RCC 7860 (cell line): ENCODE results near the gene PIK3R6.

Experiments used
- DNase-seq: peaks from one replicate; pipeline ENCODE4 v3.0.0-alpha.2; 2015; ENCODE audit warnings: low spot score
- FAIRE-seq: peaks from 2 replicates; lab custom pipeline; 2012; peaks lifted over from hg19 to GRCh38; lab: Jason Lieb, UNC

PIK3R6 gene

GRCh38 chr17:8875957-8876356 is 8.5 kb upstream of the PIK3R6 start:
- FAIRE-seq (no peak), DNase-seq (no peak)

GRCh38 chr17:8875436-8875835 is 8.0 kb upstream of the PIK3R6 start:
- DNase-seq (no peak), FAIRE-seq (no peak)

GRCh38 chr17:8873801-8874715 is 6.6 kb upstream of the PIK3R6 start:
- no peak for DNase-seq
- FAIRE-seq: no peak

- FAIRE-seq (no peak), DNase-seq (no peak)
These were observed 5.4 kb upstream of the PIK3R6 start for GRCh38 chr17:8872705-8873435.

GRCh38 chr17:8872036-8872704 is 4.7 kb upstream of the PIK3R6 start:
- FAIRE-seq (no peak), DNase-seq (no peak)

- FAIRE-seq: no peak
These were observed 3.7 kb upstream of the PIK3R6 start for GRCh38 chr17:8871081-8871581.

GRCh38 chr17:8870406-8871040 is 3.0 kb upstream of the PIK3R6 start:
- DNase-seq (no peak), FAIRE-seq (no peak)

More at GRCh38 chr17:8871081-8871581, 3.7 kb upstream of the PIK3R6 start:
- no peak for DNase-seq

GRCh38 chr17:8869114-8869815 is 1.8 kb upstream of the PIK3R6 start:
- no peak for FAIRE-seq
- no peak for DNase-seq

- no peak for FAIRE-seq
- no peak for DNase-seq
These were observed 1.1 kb upstream of the PIK3R6 start for GRCh38 chr17:8868529-8868951.

- no peak for FAIRE-seq
- no peak for DNase-seq
These were observed 618 bp upstream of the PIK3R6 start for GRCh38 chr17:8868092-8868491.

GRCh38 chr17:8865811-8866210 is 1.7 kb downstream of the PIK3R6 start:
- DNase-seq (no peak), FAIRE-seq (no peak)

- DNase-seq (no peak), FAIRE-seq (no peak)
These were observed 2.1 kb downstream of the PIK3R6 start for GRCh38 chr17:8865385-8865784.

- DNase-seq (no peak), FAIRE-seq (no peak)
These were observed 5.0 kb downstream of the PIK3R6 start for GRCh38 chr17:8862213-8863056.

GRCh38 chr17:8861495-8862181 is 5.8 kb downstream of the PIK3R6 start:
- FAIRE-seq (no peak), DNase-seq (no peak)

- FAIRE-seq (no peak), DNase-seq (no peak)
These were observed 7.6 kb downstream of the PIK3R6 start for GRCh38 chr17:8859804-8860430.

GRCh38 chr17:8859027-8859803 is 8.3 kb downstream of the PIK3R6 start:
- DNase-seq (no peak), FAIRE-seq (no peak)

- no peak for DNase-seq
These were observed 9.6 kb downstream of the PIK3R6 start for GRCh38 chr17:8857919-8858318.

More at GRCh38 chr17:8857919-8858318, 9.6 kb downstream of the PIK3R6 start:
- no peak for FAIRE-seq
